Fibroblast of villous mesenchyme (primary cell): ENCODE data around the gene NDUFAF8. TPM values are rescaled to one million over a fixed set of nuclear protein-coding genes. Genes with fewer than 3 reads are reported as not detected.

Experiments
- DNase-seq: peaks from one replicate; pipeline ENCODE4 v3.0.0-alpha.2; 2010; ENCODE audit warnings: low read depth
- H3K4me3 ChIP-seq: 2 replicates; pipeline ENCODE4 v1.5.1; 2011; ENCODE audit warnings: low read depth, mild to moderate bottlenecking, low read length
- total RNA-seq: library from RNA; depleted of rRNA; stranded (reverse); fragments of >200 nt; gene quantifications from 2 replicates; pipeline ENCODE4 v1.2.3, GENCODE V29; 2012
- TF ChIP-seq, protein P1 (sequence below): IDR thresholded peaks from 2 replicates; pipeline ENCODE4 v1.5.1; 2012; ENCODE audit warnings: low read depth, mild to moderate bottlenecking, low read length; ENCODE audit not compliant: insufficient read depth

The NDUFAF8 gene
- total RNA-seq, 1 donor = 31.5 TPM

DNA sequence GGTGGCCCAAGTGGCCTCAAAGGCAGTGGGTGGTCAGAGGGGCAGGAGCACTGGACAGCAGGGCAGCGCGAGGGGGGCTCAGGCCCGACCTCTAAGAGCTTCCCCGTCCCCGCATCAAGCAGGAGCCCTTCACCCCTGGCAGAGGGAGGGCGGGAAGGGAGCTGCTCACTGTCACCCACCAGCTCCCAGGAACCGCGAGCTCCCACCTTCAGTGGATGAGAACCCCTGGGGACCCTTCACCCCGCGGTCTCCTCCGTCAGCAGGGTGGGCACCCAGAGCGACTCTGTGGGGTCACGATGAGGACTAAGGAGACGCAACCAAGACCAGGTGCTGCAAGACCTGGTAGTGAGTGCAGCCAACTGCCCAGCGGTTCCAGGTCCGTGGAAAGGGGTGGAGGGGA lies 30.0 kb upstream of the NDUFAF8 start:
- DNase-seq = no peak
- no peak overlapping the region for H3K4me3 ChIP-seq
- TF ChIP-seq, protein P1, sequence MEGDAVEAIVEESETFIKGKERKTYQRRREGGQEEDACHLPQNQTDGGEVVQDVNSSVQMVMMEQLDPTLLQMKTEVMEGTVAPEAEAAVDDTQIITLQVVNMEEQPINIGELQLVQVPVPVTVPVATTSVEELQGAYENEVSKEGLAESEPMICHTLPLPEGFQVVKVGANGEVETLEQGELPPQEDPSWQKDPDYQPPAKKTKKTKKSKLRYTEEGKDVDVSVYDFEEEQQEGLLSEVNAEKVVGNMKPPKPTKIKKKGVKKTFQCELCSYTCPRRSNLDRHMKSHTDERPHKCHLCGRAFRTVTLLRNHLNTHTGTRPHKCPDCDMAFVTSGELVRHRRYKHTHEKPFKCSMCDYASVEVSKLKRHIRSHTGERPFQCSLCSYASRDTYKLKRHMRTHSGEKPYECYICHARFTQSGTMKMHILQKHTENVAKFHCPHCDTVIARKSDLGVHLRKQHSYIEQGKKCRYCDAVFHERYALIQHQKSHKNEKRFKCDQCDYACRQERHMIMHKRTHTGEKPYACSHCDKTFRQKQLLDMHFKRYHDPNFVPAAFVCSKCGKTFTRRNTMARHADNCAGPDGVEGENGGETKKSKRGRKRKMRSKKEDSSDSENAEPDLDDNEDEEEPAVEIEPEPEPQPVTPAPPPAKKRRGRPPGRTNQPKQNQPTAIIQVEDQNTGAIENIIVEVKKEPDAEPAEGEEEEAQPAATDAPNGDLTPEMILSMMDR = no peak

DNA sequence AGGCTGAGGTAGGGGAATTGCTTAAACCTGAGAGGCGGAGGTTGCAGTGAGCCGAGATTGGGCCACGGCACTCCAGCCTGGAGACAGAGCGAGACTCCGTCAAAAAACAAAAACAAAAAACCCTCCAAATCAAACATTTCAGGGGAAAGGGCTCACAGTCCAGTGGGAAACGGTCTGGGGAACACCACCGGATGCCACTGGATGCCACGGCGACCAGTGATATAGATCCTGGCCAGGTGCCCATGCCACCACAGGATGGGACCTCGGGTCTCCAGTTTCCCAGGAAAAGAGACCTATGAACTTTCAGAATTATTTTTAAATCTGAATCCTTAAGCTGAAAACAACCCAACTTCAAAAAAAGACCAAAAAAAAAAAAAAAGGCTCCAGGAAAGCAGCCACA lies 28.7 kb upstream of the NDUFAF8 start:
- no peak overlapping the region for H3K4me3 ChIP-seq
- TF ChIP-seq, protein P1 = no peak
- DNase-seq = no peak

DNA sequence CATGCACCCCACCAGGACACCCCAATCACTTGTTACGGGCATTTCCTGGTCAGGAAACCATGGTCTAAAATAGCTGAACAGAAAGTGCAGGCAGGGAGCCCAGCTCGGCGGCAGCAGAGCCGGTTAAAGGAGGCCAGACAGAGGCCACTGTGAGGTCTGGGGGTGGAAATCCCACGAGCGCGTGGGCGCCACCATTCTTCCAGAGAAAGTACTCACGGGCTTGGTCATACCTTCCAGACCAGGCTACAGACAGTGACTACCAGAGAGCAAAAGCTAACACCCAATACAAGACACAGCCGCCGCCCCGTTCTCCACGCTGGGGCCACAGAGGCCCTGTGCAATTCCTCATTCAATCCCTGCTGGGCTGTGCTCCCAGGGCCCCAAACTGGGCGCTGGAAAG lies 28.2 kb upstream of the NDUFAF8 start:
- TF ChIP-seq, protein P1 = no peak
- H3K4me3 ChIP-seq = no peak overlapping the region
- DNase-seq = no peak

DNA sequence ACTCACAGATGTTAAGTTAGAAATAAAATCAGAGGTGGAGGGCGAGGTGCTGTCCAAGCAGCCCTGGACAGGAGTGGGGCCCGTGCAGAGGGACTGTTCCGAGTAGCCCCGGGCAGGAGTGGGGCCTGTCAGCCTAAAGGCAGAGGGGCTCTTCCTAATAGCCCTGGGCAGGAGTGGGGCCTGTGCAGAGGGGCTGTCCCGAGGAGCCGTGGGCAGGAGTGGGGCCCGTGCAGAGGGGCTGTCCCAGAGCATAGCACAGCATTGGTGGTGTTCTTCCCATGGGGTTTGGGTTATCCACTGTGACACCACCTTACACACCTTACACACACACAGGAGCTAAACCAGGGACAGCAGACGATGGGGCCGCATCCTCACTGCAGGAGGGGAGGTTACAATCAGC lies 26.8 kb upstream of the NDUFAF8 start:
- no peak for DNase-seq
- H3K4me3 ChIP-seq = no peak overlapping the region
- TF ChIP-seq, protein P1 = no peak

DNA sequence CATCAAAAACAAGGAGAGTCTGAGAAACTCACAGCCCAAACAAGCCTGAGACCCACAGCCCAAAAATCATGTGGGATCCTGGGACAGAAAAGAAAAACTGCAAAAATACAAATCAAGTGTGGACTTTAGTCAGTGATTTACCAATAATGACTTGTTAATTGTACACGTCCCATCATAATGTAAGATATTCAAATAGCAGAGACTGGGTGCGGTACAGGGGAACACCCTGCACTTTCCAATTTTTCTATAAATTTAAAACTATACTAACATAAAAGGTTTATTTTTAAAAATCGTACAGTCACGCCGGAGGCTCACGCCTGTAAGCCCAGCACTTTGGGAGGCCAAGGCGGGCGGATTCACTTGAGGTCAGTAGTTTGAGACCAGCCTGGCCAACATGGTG lies 25.1 kb upstream of the NDUFAF8 start:
- no peak for DNase-seq
- TF ChIP-seq, protein P1 = no peak
- H3K4me3 ChIP-seq = no peak overlapping the region

DNA sequence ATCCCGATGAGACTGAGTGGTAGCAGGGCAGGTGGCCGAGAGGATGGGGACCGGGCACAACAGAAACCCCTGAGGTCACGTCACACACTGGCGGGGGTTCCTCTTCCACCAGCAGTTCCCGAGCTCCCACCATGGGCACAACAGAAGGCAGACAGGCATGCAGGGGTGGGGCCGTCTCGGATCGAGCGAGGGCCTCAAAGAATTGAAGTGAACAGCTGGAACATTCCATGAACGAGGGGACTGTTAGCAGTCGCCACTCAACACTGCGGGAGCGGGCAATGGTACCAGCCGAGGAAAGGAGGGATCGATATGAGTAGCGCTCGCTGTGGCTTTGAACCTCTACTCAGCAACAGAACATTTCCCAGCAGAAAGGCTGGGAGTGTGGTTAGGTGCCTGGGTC lies 21.6 kb upstream of the NDUFAF8 start:
- TF ChIP-seq, protein P1 = no peak
- no peak for DNase-seq
- no peak overlapping the region for H3K4me3 ChIP-seq

DNA sequence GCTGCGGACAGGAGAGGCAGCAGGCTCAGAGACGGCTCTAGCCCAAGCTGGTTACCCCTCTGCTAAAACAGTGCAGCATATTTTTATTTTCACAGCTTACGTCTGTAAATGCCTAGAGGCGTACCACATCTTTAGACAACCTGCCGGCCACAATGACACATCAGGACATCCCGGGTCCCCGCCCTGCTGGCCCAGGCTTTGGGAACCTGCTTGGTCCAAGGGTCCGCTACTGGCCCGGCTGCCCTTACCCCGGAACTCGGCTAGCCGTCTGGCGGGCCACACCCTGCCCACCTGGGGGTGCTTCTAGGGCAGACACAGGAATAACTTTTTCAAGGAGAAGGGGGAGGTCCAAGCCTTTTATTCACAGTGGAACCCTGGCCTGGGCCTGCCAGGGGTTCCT lies 20.7 kb upstream of the NDUFAF8 start:
- DNase-seq = no peak
- TF ChIP-seq, protein P1 = no peak

More for the DNA sequence above, 20.7 kb upstream of the NDUFAF8 start:
- H3K4me3 ChIP-seq = no peak overlapping the region
